Measurements from ENCODE around the gene SIGMAR1.

SIGMAR1 gene

DNA sequence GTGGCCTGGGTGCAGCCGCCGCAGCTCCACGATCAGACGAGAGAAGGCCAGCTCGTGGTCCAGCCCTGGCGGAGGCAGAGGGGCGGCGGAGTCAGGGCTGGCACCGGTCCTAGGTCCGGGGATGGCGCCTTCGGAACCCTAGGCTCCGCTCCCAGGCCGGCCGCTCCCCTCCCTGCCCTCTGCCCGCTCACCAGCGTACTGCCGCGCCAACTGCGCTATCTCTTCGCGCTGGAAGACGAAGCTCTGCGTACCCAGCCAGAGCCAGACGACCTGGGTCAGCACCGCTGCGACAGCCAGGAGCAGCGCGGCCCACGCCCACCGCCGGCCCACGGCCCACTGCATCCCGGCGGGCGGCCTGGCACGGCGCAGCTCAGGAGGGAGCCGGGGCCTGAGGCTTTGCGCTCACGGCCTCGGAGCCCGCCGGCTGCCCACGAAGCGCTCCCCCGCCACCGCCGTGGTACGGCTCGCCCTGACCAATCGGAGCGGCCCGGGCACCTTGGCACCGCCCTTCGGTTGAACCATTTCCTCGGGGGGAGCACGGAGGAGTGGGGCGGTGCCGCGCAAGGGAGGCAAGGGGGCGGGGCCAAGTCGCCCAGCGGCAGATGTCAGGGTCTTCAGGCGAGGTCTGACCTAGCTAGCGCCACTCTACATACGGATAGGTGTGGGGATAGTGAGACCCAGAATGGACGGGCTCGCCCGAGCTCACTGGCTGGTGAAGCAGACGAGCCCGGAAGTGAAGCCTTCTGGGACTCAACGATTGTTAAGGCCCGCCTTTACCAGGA is at the start of gene SIGMAR1:
TSS of gene SIGMAR1 (minus strand) at position 432 of the 782 bp plus-strand sequence. CDS start at position 342, 90 bp downstream.
- Histone ChIP-seq H3K4me3 (ENCODE audit: low read length) (peak within 1 kb of the TSS; percentile 90), H3K27me3 (replicated peaks; ENCODE audit: control insufficient read depth, insufficient read depth, low read length) (no peaks in the 10 kb centered on the region), H3K36me3 (ENCODE audit: control insufficient read depth, insufficient read depth, low read length, severe bottlenecking) (peaks cover 10% of the 10 kb centered on the region), H3K9ac (ENCODE audit: low read length) (peak within 1 kb of the TSS; percentile 90), H3K4me1 (ENCODE audit: control insufficient read depth, insufficient read depth, low read length) (peaks cover 37% of the 10 kb centered on the region), H3K9me3 (ENCODE audit: control insufficient read depth, low read length) (no peaks in the 10 kb centered on the region)
- peak; percentile 97 for DNase-seq (ENCODE audit: low read depth)

DNA sequence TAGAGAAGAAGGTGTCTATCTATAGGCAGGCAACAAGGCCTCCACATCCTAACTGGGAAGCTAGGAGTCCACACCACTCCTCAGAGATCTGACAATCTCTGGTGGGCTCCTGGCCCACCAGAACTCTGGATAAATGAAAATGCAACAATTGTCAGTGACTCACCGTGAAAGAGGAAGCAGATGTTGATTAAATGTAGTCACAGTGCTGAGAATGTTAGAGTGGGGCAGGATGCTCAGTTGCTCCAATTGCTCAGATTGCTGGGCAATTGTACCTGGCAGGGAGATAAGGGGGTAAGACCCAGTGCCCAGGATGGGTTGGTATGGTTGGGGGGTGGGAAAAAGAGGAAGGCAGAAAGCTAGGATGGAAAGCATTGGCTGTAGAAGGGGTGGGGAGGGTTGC is 49.1 kb upstream of the SIGMAR1 start:
- H3K9me3 ChIP-seq (ENCODE audit: control insufficient read depth, low read length): no peaks in the 10 kb centered on the region
- H3K4me3 ChIP-seq (ENCODE audit: low read length): peak overlapping the region; percentile 6
- peaks cover 37% of the 10 kb centered on the region for H3K4me1 ChIP-seq (ENCODE audit: control insufficient read depth, insufficient read depth, low read length)
- H3K27me3 ChIP-seq (replicated peaks; ENCODE audit: control insufficient read depth, insufficient read depth, low read length): no peaks in the 10 kb centered on the region
- no peaks in the 10 kb centered on the region for H3K36me3 ChIP-seq (ENCODE audit: control insufficient read depth, insufficient read depth, low read length, severe bottlenecking)
- H3K9ac ChIP-seq (ENCODE audit: low read length): peak overlapping the region; percentile 14
- no peak for DNase-seq (ENCODE audit: low read depth)

DNA sequence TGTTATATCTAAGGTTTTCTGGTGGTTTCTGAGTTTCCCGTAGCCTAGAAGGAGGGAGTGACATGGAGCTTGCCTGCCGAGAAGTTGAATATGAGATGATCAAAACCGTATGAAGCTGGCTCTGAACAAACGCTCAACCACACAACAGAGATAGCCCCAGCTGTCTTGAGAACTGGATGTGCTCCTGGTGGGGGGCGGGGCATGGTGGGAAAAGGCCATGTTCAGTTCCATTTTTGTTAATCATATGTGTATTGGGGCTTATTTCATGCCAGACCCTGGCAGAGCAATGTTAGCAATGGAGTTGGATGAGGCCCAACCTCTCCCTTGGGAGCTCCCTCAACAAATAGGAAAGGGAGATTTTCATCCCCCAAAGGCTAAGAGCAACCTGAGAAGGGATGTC is 48.6 kb upstream of the SIGMAR1 start:
- H3K9me3 ChIP-seq (ENCODE audit: control insufficient read depth, low read length): no peaks in the 10 kb centered on the region
- peaks cover 37% of the 10 kb centered on the region for H3K4me1 ChIP-seq (ENCODE audit: control insufficient read depth, insufficient read depth, low read length)
- peak overlapping the region; percentile 31 for H3K4me3 ChIP-seq (ENCODE audit: low read length)
- no peak for DNase-seq (ENCODE audit: low read depth)
- H3K9ac ChIP-seq (ENCODE audit: low read length): peak overlapping the region; percentile 75
- no peaks in the 10 kb centered on the region for H3K27me3 ChIP-seq (replicated peaks; ENCODE audit: control insufficient read depth, insufficient read depth, low read length)
- no peaks in the 10 kb centered on the region for H3K36me3 ChIP-seq (ENCODE audit: control insufficient read depth, insufficient read depth, low read length, severe bottlenecking)

DNA sequence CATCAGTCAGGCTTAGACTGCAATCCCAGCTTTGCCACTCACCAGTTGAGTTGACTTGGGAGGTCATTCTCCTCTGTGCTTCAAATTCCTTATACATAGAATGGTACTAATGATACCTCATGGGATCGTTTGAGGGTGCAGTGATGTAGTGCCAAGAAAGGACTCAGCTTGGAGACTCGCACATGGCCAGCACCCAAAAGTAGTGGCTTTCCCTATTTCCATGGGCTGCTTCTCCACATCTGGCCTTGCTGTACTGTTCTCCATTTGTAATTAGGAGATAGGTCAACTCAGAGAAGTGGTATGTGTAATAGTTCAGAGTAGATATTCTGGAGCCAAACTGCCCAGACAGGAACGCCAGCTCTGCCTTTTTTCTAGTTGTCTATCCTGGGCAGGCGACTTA is 48.0 kb upstream of the SIGMAR1 start:
- DNase-seq (ENCODE audit: low read depth): no peak
- H3K36me3 ChIP-seq (ENCODE audit: control insufficient read depth, insufficient read depth, low read length, severe bottlenecking): no peaks in the 10 kb centered on the region
- no peaks in the 10 kb centered on the region for H3K9me3 ChIP-seq (ENCODE audit: control insufficient read depth, low read length)
- peak overlapping the region; percentile 31 for H3K4me3 ChIP-seq (ENCODE audit: low read length)
- peak overlapping the region; percentile 75 for H3K9ac ChIP-seq (ENCODE audit: low read length)
- no peaks in the 10 kb centered on the region for H3K27me3 ChIP-seq (replicated peaks; ENCODE audit: control insufficient read depth, insufficient read depth, low read length)
- H3K4me1 ChIP-seq (ENCODE audit: control insufficient read depth, insufficient read depth, low read length): peaks cover 37% of the 10 kb centered on the region

DNA sequence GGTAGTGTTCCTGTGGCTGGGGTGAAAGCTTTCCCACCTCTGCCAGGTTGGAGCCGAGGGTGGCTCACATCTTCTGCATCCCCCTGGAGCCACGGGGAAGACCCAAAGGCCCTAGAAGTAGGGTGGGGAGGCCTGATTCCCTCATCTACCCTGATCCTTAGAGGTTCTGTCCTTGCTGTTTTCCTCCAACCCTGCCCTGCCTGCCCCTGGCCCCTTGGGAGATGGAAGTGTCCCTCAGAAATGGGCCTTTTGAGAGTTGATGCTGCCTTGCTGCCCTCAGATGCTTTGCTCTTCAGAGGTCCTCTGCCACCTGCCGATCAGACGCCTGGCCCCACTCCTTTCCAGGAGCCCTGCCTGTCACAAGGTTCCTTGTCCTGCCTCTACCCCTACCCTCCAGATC is 47.2 kb upstream of the SIGMAR1 start:
- Histone ChIP-seq H3K36me3 (ENCODE audit: control insufficient read depth, insufficient read depth, low read length, severe bottlenecking) (no peaks in the 10 kb centered on the region), H3K9ac (ENCODE audit: low read length) (no peak overlapping the region), H3K4me3 (ENCODE audit: low read length) (no peak overlapping the region), H3K27me3 (replicated peaks; ENCODE audit: control insufficient read depth, insufficient read depth, low read length) (no peaks in the 10 kb centered on the region), H3K4me1 (ENCODE audit: control insufficient read depth, insufficient read depth, low read length) (peaks cover 37% of the 10 kb centered on the region), H3K9me3 (ENCODE audit: control insufficient read depth, low read length) (no peaks in the 10 kb centered on the region)
- DNase-seq (ENCODE audit: low read depth): no peak

DNA sequence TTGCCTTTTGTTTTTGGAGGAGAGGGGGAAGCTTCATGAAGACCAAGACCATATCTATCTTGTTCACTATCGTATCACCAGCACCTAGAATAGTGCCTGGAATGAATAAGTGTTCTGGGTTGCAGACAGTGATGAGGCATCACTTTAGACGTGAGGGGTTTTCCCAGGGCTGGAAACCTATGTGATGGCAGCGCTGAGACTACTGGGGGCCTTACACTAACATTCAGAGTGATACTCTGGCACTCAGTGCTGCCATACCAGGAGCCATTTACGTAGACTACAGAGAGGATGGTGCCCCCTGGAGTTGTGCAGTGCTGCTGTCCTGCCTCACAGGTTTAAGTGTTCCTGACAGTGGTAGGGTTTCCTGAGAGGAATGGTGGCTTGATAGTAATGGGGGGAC is 46.6 kb upstream of the SIGMAR1 start:
- Histone ChIP-seq H3K36me3 (ENCODE audit: control insufficient read depth, insufficient read depth, low read length, severe bottlenecking) (no peaks in the 10 kb centered on the region), H3K4me3 (ENCODE audit: low read length) (no peak overlapping the region), H3K4me1 (ENCODE audit: control insufficient read depth, insufficient read depth, low read length) (peaks cover 37% of the 10 kb centered on the region), H3K27me3 (replicated peaks; ENCODE audit: control insufficient read depth, insufficient read depth, low read length) (no peaks in the 10 kb centered on the region), H3K9me3 (ENCODE audit: control insufficient read depth, low read length) (no peaks in the 10 kb centered on the region), H3K9ac (ENCODE audit: low read length) (no peak overlapping the region)
- DNase-seq (ENCODE audit: low read depth): no peak

DNA sequence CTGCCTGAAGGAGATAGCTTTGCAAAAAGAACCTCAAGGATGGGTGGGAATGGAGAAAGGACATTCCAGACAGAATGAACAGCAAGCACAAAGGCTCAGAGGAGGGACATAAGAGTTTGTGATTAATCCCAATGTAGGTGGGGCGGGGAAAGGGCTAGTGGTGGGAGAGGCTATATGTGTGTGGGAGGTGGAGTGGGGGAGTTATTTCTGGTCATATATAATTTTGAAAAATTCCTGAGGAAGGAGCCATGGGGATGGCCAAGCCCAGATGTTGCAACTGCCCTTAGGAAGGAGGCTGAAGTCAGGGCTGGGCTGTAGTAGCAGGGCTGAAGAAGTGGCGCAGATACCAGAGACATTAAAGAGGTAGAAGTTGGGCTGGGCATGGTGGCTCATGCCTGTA is 38.3 kb upstream of the SIGMAR1 start:
- peaks cover 17% of the 10 kb centered on the region for H3K4me1 ChIP-seq (ENCODE audit: control insufficient read depth, insufficient read depth, low read length)
- DNase-seq (ENCODE audit: low read depth): peak; percentile 31
- H3K36me3 ChIP-seq (ENCODE audit: control insufficient read depth, insufficient read depth, low read length, severe bottlenecking): no peaks in the 10 kb centered on the region
- H3K27me3 ChIP-seq (replicated peaks; ENCODE audit: control insufficient read depth, insufficient read depth, low read length): no peaks in the 10 kb centered on the region
- H3K4me3 ChIP-seq (ENCODE audit: low read length): no peak overlapping the region
- H3K9ac ChIP-seq (ENCODE audit: low read length): peak overlapping the region; percentile 56
- no peaks in the 10 kb centered on the region for H3K9me3 ChIP-seq (ENCODE audit: control insufficient read depth, low read length)

DNA sequence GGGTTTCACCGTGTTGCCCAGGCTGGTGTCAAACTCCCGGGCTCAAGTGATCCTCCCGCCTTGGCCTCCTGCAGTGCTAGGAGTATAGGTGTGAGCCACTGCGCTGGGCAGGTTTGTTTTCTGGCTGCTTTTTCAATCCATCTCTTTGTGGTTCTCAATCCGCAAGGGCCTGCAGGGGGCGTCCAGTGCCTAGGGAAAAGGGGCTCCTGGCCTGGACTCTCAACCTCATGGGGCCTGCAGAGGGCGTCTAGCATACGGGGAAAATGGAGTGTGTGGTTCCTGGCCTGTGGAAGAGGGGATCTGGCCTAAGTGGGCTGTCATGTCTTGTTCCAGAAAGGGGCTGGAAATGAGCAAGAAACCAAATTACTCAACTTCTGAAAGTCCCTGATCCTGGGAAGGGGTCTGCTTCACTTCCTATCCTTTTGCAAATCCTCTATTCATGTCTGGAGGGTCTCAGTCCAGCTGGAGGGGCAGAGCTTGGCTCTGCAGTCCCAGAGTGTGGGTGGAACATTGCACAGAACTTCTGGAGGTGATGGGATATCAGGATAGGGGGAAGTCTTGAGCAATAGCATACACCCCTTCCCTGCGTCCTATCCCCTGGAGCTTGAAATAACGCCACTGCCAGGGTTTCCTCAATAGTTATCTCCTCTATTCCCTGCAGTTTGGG is 37.6 kb upstream of the SIGMAR1 start:
- H3K4me3 ChIP-seq (ENCODE audit: low read length): no peak overlapping the region
- peak overlapping the region; percentile 56 for H3K9ac ChIP-seq (ENCODE audit: low read length)
- no peaks in the 10 kb centered on the region for H3K27me3 ChIP-seq (replicated peaks; ENCODE audit: control insufficient read depth, insufficient read depth, low read length)
- DNase-seq (ENCODE audit: low read depth): peak; percentile 68
- H3K4me1 ChIP-seq (ENCODE audit: control insufficient read depth, insufficient read depth, low read length): peaks cover 17% of the 10 kb centered on the region
- H3K36me3 ChIP-seq (ENCODE audit: control insufficient read depth, insufficient read depth, low read length, severe bottlenecking): no peaks in the 10 kb centered on the region
- no peaks in the 10 kb centered on the region for H3K9me3 ChIP-seq (ENCODE audit: control insufficient read depth, low read length)

DNA sequence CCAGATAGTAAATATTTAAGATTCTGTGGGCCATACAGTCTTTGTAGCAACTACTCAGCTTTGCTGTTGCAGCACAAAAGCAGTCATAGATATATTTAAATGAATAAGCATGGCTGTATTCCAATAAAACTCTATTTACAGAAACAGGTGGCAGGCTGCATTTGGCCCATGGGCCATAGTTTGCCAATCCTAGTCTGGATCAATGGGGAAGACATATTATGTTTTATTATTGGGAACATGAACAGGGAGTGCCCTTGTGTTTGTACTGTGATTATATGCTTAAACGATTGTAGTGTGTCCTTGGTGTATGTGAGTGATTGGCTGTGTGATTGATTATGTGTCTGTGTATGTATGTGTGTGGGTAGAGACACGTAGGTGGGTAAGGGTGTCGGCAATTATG is 36.9 kb upstream of the SIGMAR1 start:
- Histone ChIP-seq H3K9ac (ENCODE audit: low read length) (no peak overlapping the region), H3K4me1 (ENCODE audit: control insufficient read depth, insufficient read depth, low read length) (peaks cover 17% of the 10 kb centered on the region), H3K4me3 (ENCODE audit: low read length) (no peak overlapping the region), H3K9me3 (ENCODE audit: control insufficient read depth, low read length) (no peaks in the 10 kb centered on the region), H3K27me3 (replicated peaks; ENCODE audit: control insufficient read depth, insufficient read depth, low read length) (no peaks in the 10 kb centered on the region), H3K36me3 (ENCODE audit: control insufficient read depth, insufficient read depth, low read length, severe bottlenecking) (no peaks in the 10 kb centered on the region)
- DNase-seq (ENCODE audit: low read depth): no peak

DNA sequence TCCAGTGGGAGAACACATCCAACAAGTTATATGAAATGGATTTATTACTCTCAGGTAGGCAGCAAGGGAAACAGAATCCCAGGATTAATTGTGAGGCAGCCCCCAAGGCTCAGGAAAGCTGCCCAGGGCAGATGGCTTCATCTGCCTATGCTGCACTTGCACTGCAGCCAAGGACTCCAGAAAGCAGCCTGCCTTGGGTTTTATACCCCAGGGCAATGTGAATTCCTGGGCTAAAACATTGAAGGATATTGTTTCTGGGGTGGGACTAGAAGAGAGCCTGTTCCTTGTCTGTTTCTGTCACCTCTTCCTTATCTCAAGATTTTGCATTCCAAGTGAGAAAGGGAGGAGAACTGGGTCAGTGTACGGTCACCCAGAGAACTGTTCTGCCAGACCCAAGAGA is 33.7 kb upstream of the SIGMAR1 start:
- H3K36me3 ChIP-seq (ENCODE audit: control insufficient read depth, insufficient read depth, low read length, severe bottlenecking): no peaks in the 10 kb centered on the region
- H3K4me1 ChIP-seq (ENCODE audit: control insufficient read depth, insufficient read depth, low read length): peaks cover 27% of the 10 kb centered on the region
- H3K9me3 ChIP-seq (ENCODE audit: control insufficient read depth, low read length): no peaks in the 10 kb centered on the region
- no peaks in the 10 kb centered on the region for H3K27me3 ChIP-seq (replicated peaks; ENCODE audit: control insufficient read depth, insufficient read depth, low read length)
- DNase-seq (ENCODE audit: low read depth): no peak
- no peak overlapping the region for H3K9ac ChIP-seq (ENCODE audit: low read length)
- no peak overlapping the region for H3K4me3 ChIP-seq (ENCODE audit: low read length)

DNA sequence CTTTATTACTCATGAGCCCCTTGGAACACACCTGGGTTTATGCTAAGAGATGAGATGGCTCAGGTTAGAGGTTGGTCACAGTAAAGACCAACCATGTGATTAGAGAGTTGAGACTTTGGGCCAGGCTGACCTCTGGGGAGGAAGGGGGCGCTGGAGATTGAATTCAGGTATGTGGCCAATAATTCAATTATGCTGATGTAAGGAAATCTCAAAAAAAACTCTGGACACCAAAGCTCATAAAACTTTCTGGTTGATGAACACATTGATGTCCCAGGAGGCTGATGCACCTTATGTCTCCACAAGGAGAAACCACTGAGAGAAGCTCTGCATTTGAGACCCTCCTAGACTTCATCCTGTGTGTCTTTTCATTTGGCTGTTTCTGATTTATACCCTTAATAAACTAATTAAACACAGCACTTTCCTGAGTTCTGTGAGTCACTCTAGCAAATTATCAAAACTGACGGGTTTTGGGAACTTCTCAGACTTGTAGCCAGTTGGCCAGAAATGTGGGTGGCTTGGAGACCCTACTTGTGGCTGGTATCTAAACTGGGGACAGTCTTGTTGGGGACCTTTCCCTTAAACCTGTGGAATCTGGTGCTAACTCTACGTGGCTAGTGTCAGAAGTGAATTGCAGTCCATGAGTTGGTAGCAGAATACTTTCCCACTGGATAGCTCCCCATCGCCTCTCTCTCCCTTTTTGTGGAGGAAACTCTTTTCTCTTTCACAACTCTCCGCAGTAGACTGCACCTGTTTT is 32.4 kb upstream of the SIGMAR1 start:
- DNase-seq (ENCODE audit: low read depth): no peak
- H3K27me3 ChIP-seq (replicated peaks; ENCODE audit: control insufficient read depth, insufficient read depth, low read length): no peaks in the 10 kb centered on the region

More for the DNA sequence above, 32.4 kb upstream of the SIGMAR1 start:
- Histone ChIP-seq H3K9ac (ENCODE audit: low read length) (no peak overlapping the region), H3K36me3 (ENCODE audit: control insufficient read depth, insufficient read depth, low read length, severe bottlenecking) (no peaks in the 10 kb centered on the region), H3K4me3 (ENCODE audit: low read length) (no peak overlapping the region), H3K4me1 (ENCODE audit: control insufficient read depth, insufficient read depth, low read length) (peaks cover 15% of the 10 kb centered on the region), H3K9me3 (ENCODE audit: control insufficient read depth, low read length) (no peaks in the 10 kb centered on the region)

Measured in adipocyte (in vitro differentiated cells).